ENCODE measurements around the gene INPP5F.

Gene INPP5F

DNA sequence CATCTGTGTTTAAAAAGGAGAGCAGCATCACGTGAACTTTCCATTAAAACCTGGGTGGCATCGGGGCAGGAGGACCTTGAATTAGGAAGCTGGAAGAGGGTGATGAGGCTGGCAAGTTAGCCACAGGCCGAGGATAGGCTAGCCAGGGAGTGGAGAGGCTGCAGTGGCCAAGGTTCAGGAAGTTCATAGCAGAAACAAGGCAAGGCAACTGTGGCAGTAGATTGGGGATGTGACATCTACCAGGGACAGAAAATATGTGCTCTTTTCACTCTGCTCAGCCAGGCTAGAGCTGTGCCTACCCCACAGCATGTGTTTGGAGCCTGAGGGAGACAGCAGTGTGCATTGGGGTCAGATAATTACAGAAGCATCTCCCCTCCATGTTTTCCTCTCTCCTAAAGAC is 2.2 kb upstream of the INPP5F start:
- TF ChIP-seq, protein P1, sequence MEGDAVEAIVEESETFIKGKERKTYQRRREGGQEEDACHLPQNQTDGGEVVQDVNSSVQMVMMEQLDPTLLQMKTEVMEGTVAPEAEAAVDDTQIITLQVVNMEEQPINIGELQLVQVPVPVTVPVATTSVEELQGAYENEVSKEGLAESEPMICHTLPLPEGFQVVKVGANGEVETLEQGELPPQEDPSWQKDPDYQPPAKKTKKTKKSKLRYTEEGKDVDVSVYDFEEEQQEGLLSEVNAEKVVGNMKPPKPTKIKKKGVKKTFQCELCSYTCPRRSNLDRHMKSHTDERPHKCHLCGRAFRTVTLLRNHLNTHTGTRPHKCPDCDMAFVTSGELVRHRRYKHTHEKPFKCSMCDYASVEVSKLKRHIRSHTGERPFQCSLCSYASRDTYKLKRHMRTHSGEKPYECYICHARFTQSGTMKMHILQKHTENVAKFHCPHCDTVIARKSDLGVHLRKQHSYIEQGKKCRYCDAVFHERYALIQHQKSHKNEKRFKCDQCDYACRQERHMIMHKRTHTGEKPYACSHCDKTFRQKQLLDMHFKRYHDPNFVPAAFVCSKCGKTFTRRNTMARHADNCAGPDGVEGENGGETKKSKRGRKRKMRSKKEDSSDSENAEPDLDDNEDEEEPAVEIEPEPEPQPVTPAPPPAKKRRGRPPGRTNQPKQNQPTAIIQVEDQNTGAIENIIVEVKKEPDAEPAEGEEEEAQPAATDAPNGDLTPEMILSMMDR (conservative IDR thresholded peaks at IDR 0.05; ENCODE audit: control insufficient read depth, insufficient read depth, low read depth, low read length): no peak
- DNase-seq (ENCODE audit: low read depth): no peak

DNA sequence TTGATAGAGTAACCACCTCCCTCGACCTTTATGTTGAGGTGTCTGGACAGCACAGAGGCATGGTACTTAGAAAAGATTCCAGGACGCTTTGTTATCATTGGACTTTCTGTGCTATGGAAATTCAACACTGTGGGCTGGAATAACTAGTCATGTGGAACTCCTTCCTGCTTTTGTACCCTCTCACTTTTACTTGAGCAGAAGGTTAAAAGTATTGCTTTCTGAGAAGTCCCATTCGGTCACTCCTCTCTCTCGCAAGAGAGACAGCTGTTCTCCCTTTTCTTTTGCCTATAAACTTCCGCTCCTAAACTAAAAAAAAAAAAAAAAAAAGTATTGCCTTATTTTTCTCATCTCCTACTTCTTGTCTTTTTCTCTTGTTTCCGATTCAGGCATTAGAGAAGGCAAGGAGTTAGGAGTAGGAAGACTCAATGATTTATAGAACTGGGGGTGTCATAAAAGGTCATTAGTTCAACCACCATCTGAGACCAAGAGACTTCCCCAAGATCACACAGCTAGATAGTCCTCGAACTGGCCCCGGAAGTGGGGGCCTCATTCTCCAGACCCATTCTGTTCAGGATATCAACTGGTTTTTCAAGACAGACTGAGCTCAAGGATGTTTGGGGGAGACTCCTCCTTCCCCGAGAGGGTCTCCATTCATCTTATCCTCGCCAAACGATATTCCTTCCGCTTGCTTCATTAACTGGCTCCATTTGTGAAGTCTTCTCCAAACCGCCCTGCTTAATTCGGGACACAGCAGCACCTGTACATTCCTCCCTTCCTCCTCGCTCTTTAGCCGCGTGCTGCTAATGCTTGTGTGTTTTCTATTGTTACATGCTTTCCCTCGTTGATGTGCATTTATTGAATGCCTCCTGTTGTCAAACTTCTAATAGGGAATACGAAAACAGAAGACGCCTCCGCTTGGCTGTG is 995 bp upstream of the INPP5F start:
- TF ChIP-seq, protein P1 (conservative IDR thresholded peaks at IDR 0.05; ENCODE audit: control insufficient read depth, insufficient read depth, low read depth, low read length): no peak
- no peak for DNase-seq (ENCODE audit: low read depth)
- H3K4me3 ChIP-seq (ENCODE audit: control insufficient read depth, low read depth, low read length): peak overlapping the region; percentile 60

More for the DNA sequence above, 2.2 kb upstream of the INPP5F start:
- no peak overlapping the region for H3K4me3 ChIP-seq (ENCODE audit: control insufficient read depth, low read depth, low read length)

DNA sequence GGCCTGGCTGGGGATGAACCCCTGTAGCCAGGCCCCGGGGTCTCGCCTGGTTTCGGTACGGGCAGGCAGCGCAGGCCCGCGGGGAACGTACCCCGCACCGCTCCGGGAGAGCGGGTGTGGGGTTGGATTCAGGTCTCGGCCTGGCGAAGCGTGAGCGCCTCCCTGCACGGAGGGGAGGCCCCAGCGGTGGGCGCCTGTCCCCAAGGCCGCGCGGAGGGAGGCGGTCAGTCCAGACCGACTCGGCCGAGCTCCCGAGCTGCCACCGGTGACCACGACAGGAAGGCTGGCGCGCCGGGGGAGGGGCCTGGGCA is 378 bp upstream of the INPP5F start:
- DNase-seq (ENCODE audit: low read depth): no peak
- TF ChIP-seq, protein P1 (conservative IDR thresholded peaks at IDR 0.05; ENCODE audit: control insufficient read depth, insufficient read depth, low read depth, low read length): no peak

DNA sequence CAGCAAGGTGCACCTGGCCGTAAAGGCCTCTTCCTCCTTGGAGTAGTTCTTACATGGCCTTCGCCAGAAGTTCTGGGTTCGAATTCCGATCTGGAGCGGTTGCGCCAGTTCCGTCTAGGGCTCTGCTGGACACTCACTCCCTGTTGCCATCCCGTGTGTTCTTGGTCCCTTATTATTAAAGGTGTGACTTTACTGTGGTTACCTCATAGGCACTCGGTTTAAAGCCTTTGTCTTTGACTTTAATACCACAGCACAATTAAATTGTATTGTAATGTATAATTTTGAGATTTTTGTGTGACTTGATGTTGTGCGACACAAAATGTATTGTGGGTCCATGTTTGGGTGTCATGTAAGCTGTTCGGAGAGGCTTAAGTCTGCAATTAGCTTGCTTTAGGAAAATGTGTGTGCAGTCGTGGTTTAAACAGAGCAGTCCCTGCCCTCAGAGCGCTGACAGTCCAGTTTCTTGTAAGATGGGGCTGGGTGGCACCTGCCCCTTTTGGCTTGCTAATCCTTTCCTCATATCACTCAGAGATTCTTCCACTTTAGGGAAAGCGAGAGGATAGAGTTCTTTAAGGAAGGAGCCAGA is 919 bp downstream of the INPP5F start:
- TF ChIP-seq, protein P1 (conservative IDR thresholded peaks at IDR 0.05; ENCODE audit: control insufficient read depth, insufficient read depth, low read depth, low read length): no peak
- DNase-seq (ENCODE audit: low read depth): no peak
- peak overlapping the region; percentile 67 for H3K4me3 ChIP-seq (ENCODE audit: control insufficient read depth, low read depth, low read length)

More for the DNA sequence above, 378 bp upstream of the INPP5F start:
- H3K4me3 ChIP-seq (ENCODE audit: control insufficient read depth, low read depth, low read length): peak overlapping the region; percentile 60

DNA sequence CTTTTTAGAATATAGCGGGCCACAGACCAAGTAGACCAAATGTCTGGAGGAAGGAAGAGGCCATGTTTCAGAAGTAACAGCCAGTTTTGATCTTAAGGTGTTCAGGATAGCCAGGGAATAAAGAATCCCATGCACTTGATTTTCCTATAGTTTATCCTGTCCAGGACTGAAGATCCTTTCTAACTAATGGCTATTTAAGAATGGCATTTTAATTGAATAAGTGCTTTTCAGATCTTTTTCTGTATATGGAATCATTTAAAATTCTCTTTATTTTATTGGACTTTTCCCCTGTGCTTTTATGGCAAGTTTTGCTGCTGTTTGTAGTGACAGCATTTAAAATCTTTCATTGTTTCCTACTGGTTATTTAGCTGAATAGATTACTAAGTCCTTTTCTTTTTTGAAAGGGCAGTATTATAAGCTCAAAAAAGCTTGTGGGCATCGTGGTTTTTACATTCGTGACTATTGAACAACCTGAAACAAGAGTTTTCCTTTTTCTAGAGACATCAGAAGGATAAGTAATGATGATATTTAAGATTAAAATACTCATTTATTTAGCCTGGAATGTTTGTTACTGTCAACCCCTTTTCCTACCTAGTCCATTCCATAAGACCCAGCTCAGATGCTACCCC is 2.4 kb downstream of the INPP5F start:
- DNase-seq (ENCODE audit: low read depth): no peak
- TF ChIP-seq, protein P1 (conservative IDR thresholded peaks at IDR 0.05; ENCODE audit: control insufficient read depth, insufficient read depth, low read depth, low read length): no peak
- no peak overlapping the region for H3K4me3 ChIP-seq (ENCODE audit: control insufficient read depth, low read depth, low read length)

DNA sequence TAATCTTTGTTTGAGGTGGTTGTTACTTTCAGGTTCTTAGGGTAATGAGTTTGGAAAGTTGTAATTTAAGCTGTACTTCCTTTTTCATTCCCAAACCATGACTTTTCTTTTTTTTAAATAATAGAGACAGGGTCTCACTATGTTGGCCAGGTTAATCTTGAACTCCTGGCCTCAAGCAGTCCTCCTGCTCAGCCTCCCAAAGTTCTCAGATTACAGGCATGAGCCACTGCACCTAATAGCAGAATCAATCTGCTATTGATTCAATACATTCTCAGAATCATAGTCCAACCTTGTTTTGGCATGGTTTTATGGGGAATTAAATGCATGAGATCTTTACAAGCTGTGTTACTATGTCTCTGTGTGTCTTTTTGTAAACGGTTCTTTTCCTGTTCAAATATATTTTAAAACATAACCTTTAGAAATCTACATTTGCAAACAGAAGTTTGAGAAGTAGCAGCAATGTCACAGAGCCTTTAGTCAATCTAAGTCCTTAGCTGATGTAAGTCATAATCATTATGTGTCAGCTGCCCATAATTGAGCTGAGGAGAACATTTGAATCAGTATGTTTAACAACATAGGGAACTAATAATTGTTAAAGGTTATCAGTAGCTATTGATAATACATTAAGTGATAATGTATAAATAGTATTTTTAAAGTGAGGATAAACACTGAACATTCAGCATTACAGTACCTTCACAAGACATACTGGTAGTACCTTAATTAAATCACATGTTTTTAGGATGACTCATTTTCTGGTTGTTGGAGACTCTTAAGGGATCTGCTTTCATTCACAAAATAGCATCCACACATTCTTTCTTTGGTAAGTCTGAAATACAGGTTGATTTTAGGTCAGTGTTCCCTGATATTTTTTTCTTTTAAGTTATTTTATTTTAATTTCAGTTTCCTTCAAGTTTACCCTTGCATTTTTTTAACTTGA is 8.8 kb downstream of the INPP5F start:
- no peak overlapping the region for H3K4me3 ChIP-seq (ENCODE audit: control insufficient read depth, low read depth, low read length)
- TF ChIP-seq, protein P1 (conservative IDR thresholded peaks at IDR 0.05; ENCODE audit: control insufficient read depth, insufficient read depth, low read depth, low read length): no peak
- DNase-seq (ENCODE audit: low read depth): peak; percentile 48
